ENCODE measurements around the gene SLC6A19.

The SLC6A19 gene

DNA sequence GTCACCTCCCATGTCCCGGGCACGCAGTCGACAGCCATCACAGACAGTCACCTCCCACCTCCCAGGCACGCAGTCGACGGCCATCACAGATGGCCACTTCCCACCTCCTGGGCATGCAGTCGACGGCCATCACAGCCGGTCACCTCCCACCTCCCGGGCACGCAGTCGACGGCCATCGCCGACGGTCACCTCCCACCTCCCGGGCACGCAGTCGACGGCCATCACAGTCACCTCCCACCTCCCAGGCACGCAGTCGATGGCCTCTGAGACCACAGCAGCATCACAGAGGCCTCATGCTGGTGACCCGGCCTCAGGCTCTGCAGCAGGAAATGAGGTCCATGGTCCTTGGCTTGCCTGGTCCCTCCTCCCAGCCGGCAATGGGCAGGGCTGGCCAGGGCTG lies 5.5 kb upstream of the SLC6A19 start:
- DNase-seq (ENCODE audit: low read depth in 2 of 2), result no peak

GRCh38 chr5:1196562-1196961 lies 4.8 kb upstream of the SLC6A19 start:
- DNase-seq (ENCODE audit: low read depth in 2 of 2), result no peak

DNA sequence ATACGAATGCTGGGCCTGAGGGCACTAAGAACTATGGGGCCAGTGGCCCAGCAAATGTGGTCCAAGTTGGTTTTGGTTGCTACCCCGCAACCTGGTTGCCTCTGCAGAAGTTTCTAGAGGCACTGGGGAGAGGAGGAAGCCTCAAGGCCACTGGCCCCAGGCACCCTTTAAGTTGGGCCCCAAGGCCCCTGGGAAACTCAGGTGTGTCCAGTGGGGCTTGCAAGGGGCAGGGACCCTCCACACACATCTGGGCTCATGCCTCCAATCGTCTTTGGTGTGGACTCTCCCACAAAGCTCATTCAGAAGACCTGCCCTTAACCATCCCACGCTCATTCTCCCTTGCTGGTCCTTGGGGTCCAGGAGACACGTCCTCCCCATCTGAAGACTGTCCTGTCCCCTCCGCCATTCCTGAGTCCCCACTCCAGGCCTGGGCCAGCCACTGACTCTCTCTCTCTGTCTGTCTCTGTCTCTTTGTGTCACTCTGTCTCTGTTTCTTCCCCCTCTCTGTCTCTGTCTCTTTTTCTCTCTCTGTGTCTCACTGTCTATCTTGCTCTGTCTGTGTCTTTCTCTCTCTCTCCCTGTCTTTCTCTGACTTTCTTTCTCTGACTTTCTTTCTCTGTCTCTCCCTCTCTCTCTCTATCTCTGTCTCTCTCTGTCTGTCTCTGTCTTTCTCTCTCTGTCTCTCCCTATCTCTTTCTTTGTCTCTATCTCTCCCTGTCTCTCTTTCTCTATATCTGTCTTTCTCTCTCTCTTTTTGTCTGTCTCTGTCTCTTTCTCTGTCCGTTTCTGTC lies 3.3 kb upstream of the SLC6A19 start:
- DNase-seq (ENCODE audit: low read depth in 2 of 2), result no peak

DNA sequence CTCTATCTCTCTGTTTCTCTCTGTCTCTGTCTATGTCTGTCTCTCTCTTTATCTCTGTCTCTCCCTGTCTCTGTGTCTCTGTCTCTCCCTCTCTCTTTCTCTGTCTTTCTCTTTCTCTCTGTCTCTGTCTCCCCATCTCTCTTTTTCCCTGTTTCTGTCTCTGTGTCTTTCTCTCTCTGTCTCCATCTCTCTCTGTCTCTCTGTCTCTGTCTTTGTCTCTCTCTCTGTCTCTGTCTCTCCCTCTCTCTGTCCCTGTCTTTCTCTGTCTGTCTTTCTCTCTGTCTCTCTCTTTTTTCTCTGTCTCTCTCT lies 2.1 kb upstream of the SLC6A19 start:
- no peak for DNase-seq (ENCODE audit: low read depth in 2 of 2)

- DNase-seq (ENCODE audit: low read depth in 2 of 2), result no peak
These were observed 1.5 kb upstream of the SLC6A19 start for GRCh38 chr5:1199649-1200494.

DNA sequence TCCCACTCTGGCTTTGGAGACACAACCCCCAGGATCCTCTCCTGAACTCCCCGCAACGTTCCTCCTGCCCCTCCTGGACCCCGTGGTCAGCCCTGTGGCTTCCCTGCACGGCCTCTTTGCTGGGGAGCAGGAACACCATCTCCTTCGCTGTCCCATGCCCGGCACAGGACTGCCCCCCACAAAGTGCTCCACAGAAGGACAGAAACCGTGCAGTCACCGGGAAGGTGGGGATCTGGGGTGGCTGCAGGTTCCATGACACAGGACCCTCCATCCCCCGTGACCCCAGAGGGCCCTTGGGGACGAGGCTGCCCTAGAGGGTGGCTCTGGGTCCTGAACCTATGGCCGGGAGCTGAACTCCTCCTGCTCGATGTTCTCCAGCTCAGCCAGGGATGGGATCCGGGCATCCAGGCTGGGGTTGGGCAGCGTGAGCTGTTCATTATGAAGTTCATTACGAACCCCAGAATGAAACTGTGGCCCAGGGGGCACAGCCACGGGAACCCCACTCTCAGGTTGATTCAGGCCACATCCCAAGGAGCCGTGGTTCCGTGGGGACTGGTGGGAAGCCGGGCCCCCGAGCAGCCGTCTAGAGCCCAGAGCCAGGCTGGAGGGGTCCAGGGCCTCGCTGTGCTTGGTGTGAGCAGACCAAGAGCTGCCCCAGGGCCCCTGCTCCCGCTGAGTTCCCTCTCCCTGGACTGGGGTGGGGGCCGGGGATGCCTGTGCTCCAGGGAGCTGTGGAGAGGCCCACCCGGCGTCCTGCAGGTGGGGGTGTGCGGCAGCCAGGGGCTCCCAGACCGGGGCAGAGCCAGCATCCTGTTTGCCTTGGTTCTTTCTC lies 684 bp upstream of the SLC6A19 start:
- no peak for DNase-seq (ENCODE audit: low read depth in 2 of 2)

DNA sequence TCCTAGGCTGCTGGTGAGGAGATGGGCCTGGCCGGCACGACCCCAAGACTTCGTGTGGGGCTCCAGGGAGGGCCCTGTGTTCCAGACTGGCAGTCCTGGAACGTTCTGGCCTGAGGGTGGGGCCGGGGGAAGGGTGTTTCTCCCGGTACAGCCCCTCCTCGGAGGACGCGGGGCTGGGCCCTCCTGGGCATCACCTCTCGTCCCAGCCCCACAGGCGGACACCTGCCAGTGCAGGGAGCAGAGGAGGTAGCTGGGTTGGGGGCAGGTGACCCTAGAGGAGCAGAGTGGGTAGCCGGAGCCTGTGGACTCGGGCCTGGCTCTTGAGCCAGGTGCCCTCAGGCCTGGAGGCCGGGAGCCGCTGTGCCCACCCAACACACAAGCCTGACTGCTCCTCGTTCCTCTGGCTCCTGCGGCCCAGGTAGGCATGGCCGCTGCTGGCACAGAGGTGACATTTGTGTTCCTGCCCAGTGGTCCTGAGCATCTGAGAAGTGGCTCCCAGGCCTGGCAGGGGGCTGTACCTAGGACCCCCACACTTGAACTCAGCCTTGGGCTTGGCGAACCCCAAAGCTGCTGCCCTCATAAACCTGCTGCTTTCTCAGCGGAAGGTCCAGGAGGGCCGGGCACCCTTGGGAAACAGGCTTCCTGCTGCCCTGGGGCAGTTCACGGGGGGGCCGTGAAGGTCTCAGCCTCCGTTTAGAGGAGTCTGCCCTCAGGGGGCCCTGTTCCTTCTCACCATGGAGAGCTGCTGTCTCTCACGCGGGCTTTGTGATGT lies 817 bp downstream of the SLC6A19 start:
- no peak for DNase-seq (ENCODE audit: low read depth in 2 of 2)

GRCh38 chr5:1202798-1203185 lies 1.4 kb downstream of the SLC6A19 start:
- DNase-seq (ENCODE audit: low read depth in 2 of 2), result no peak

DNA sequence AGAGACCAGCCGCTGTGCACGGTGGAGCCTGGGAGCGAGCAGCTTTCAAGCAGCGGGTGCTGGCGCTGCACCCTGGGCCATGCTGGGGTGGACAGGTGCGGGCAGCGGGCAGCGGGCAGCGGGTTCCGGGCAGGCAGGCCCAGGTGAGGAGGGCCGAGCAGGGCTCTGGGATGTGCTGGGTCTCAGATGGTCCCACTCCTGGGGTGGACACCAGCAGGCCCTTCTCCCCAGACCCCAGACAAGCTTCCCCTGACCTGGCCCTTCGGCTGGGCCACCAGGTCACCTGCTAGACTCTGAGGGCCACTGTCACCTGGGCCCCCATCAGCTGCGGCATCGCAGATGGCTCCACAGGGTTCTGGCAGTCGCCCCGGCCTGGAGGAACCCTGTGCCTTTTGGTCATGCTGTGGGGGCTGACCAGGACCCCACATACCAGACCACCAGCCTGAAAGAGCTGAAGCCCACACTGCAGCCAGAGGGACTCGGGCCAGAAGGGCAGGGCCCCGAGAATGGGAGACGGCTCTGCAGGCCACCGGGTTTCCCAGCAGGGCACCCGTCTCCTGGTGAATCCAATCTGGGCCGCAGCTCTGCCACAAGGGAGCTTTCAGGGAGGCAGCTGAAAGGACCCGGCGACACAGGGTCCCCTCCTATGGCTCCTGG lies 2.0 kb downstream of the SLC6A19 start:
- DNase-seq (ENCODE audit: low read depth in 2 of 2), result no peak

DNA sequence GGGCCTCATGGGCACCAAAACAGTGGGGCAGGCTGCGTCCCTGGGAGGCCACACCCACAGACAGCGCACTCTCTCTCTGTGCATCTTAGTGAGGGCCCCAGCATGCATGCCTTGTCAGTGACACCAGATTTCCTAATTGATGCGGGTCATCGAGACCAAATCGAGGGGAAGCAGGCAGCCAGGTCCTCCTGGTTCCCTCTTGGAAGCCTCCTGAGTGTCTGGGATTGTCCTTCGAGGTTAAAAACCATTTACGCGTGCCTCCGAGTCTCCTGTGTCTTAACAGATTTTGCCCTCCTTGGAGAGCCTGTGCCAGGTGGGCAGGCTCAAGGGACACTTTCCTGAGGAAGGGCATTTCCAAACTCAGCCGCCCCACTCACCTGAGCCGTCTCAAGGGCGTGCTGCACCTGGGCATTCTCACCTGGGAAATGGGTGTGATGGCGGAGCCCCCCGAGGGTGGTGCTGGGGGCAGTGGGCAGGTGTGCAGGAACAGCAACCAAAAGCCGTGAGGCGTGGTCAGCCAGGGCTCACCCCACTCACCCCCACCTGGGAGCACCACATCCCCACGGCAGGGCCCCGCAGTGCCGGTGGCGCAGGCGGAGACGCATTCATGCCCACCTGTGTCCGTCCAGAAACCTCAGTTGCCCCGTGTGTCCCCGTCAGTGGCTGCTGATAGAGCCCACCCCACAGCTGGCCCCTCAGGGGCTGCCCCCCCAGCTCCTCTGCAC lies 2.7 kb downstream of the SLC6A19 start:
- DNase-seq (ENCODE audit: low read depth in 2 of 2), result no peak

- no peak for DNase-seq (ENCODE audit: low read depth in 2 of 2)
These were observed 3.4 kb downstream of the SLC6A19 start for GRCh38 chr5:1204693-1205242.

DNA sequence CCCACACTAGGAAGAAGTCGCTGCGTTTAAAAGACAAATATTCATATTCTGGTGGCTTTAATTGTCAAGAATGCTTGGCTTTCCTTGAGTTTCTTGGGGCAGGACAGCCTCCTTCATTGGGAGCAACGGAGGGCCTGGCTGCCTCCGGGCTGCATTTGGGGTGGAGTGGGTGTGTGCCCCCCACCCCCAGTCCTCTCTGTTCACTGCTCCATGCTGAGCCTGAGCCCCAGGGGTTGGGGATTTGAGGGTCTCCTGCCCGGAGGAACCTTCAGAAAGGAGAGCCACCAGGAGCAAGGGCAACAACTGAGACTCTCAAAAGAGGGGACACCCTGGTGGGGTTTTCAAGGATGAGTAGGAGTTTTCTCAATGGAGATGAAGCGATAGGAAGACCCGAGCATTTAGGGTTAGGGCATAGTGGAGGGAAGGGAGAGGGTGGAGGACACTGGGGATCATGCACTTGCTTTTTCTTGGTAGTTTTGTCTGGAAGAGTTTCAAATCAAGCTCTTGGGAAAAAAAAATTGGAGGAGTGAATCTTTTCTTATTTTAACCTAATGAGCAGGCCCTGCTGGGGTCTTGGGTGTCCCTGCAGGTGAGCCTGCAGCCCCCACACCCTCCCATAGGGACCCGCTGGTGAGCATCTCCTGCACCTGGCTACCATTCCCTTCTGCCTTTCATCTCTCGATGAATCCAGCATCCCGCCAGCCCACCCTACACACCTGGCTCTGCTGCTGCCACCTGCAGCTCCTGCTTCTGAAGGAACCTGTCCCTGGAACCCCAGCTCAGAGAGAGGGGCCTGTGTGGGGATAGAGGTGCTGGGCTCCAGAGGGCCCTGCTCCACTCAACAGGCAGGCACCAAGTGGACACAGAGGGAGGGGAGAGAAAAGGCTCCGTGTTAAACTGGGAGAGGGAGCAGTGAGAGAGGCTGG lies 4.1 kb downstream of the SLC6A19 start:
- DNase-seq (ENCODE audit: low read depth in 2 of 2), result no peak

- no peak for DNase-seq (ENCODE audit: low read depth in 2 of 2)
These were observed 5.4 kb downstream of the SLC6A19 start for GRCh38 chr5:1206521-1207412.

DNA sequence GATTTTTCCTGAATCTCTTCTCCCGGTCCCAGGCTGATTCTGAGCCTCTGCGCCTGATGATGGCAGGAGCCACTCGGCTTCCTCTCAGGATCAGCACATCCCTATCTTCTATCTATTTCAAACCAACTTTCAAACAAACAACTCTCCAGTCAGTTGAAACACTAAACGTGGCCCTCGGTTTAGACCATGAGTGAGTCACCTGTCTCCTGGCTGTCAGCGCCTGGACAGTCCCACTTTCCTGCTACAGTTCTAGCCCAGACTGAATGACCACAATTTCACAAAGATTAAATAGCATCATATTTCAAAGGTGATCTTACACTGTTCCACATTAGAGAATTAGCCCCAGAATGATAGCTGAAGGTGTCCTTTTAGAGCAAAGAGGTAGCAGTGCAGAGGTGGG lies 6.2 kb downstream of the SLC6A19 start:
- no peak for DNase-seq (ENCODE audit: low read depth in 2 of 2)

GRCh38 chr5:1208221-1208742 lies 6.9 kb downstream of the SLC6A19 start:
- DNase-seq (ENCODE audit: low read depth in 2 of 2), result no peak

- no peak for DNase-seq (ENCODE audit: low read depth in 2 of 2)
These were observed 7.5 kb downstream of the SLC6A19 start for GRCh38 chr5:1208743-1209488.

GRCh38 chr5:1209489-1209852 lies 8.1 kb downstream of the SLC6A19 start:
- no peak for DNase-seq (ENCODE audit: low read depth in 2 of 2)

Data from fibroblast of skin of left biceps (primary cell).